Keratinocyte (primary cell): ENCODE measurements around the gene PKHD1.

Experiments used
- CTCF ChIP-seq, 3 experiments: IDR thresholded peaks in 1 of 3; conservative IDR thresholded peaks in 1 of 3; optimal IDR thresholded peaks in 1 of 3; 2 replicates in 2 of 3; 3 replicates in 1 of 3; pipeline versions ENCODE3 to v1.5.1; 2011; ENCODE audit warnings: low read length in 3 of 3, mild to moderate bottlenecking in 3 of 3, moderate library complexity in 2 of 3, control low read depth in 1 of 3, inconsistent platforms in 1 of 3; ENCODE audit not compliant: insufficient read depth in 2 of 3; ENCODE audit errors: extremely low read depth in 1 of 3
- EZH2 ChIP-seq: IDR thresholded peaks from one replicate; pipeline ENCODE4 v1.6.1; 2012; ENCODE audit warnings: inconsistent platforms, mild to moderate bottlenecking, low read length, moderate library complexity

DNA sequence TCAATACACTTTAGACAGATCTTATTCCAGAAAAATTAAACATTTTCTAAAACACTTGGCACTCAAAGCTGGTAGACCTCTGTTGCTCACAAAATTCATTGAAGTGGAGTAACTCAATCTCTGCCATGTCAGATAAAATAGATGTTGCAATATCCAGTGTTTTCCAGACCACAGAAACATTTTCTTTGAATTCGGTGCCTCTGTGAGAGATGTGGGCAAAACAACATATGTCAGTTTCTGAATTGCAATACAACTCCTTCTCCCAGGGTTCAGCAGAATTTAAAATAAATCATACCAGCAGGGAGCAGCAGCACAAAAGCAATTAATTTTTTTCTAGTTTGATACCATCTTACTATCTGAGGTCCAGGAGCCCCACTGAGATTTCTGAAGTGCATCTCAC is 11.3 kb upstream of the PKHD1 start:
- TF ChIP-seq CTCF (optimal IDR thresholded peaks at IDR 0.05 in 1 of 3, IDR thresholded peaks at IDR 0.05 in 1 of 3, conservative IDR thresholded peaks at IDR 0.05 in 1 of 3; ENCODE audit: extremely low read depth in 1 of 3, insufficient read depth in 2 of 3, low read length in 3 of 3) (no peak), EZH2 (no peak)
